WI38 (cell line): ENCODE measurements around the gene PTPRR.

Experiments
- H3K4me3 ChIP-seq: 2 replicates; pipeline ENCODE4 v1.5.1; 2011; ENCODE audit warnings: low read depth, mild to moderate bottlenecking, control low read depth, low read length
- TF ChIP-seq, protein P1 (sequence below): IDR thresholded peaks from 2 replicates; pipeline ENCODE4 v1.5.1; 2012; ENCODE audit warnings: low read depth, mild to moderate bottlenecking, control low read depth, low read length

The PTPRR gene, protein sequence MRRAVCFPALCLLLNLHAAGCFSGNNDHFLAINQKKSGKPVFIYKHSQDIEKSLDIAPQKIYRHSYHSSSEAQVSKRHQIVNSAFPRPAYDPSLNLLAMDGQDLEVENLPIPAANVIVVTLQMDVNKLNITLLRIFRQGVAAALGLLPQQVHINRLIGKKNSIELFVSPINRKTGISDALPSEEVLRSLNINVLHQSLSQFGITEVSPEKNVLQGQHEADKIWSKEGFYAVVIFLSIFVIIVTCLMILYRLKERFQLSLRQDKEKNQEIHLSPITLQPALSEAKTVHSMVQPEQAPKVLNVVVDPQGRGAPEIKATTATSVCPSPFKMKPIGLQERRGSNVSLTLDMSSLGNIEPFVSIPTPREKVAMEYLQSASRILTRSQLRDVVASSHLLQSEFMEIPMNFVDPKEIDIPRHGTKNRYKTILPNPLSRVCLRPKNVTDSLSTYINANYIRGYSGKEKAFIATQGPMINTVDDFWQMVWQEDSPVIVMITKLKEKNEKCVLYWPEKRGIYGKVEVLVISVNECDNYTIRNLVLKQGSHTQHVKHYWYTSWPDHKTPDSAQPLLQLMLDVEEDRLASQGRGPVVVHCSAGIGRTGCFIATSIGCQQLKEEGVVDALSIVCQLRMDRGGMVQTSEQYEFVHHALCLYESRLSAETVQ

DNA sequence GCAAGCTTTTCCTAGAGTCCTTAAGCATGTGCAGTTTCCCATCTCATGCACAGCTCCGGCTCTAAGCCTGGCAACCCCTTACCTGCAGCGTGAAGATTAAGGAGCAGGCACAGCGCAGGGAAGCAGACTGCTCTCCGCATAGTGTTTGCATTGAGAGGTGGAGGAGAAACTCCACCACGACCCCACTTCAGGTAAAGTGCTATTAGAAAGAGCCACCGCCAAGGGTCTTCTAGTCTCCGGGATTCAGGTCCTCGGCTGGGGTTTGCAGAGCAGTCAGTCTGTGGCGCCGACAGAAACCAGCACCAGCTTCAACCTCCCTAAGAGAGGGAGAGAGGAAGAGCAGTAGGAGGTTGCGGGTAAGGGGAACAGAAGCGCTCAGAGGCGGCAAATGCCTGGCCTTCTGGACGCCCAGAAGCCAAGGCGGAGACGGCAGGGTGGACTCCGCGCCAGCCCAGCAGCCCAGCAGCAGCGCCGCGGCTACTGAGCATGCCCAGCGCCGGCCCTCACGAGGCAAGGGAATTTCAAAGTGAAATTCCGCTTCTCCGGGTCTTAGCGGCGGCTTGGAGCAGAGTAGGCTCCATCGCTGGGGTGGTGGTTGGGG lies at the start of gene PTPRR:
Gene PTPRR (minus strand): TSS at position 488 of the 601 bp plus-strand sequence. CDS start 348 bp downstream, at position 140.
- TF ChIP-seq, protein P1, sequence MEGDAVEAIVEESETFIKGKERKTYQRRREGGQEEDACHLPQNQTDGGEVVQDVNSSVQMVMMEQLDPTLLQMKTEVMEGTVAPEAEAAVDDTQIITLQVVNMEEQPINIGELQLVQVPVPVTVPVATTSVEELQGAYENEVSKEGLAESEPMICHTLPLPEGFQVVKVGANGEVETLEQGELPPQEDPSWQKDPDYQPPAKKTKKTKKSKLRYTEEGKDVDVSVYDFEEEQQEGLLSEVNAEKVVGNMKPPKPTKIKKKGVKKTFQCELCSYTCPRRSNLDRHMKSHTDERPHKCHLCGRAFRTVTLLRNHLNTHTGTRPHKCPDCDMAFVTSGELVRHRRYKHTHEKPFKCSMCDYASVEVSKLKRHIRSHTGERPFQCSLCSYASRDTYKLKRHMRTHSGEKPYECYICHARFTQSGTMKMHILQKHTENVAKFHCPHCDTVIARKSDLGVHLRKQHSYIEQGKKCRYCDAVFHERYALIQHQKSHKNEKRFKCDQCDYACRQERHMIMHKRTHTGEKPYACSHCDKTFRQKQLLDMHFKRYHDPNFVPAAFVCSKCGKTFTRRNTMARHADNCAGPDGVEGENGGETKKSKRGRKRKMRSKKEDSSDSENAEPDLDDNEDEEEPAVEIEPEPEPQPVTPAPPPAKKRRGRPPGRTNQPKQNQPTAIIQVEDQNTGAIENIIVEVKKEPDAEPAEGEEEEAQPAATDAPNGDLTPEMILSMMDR, result no peak
- no peak within 1 kb of the TSS for H3K4me3 ChIP-seq

DNA sequence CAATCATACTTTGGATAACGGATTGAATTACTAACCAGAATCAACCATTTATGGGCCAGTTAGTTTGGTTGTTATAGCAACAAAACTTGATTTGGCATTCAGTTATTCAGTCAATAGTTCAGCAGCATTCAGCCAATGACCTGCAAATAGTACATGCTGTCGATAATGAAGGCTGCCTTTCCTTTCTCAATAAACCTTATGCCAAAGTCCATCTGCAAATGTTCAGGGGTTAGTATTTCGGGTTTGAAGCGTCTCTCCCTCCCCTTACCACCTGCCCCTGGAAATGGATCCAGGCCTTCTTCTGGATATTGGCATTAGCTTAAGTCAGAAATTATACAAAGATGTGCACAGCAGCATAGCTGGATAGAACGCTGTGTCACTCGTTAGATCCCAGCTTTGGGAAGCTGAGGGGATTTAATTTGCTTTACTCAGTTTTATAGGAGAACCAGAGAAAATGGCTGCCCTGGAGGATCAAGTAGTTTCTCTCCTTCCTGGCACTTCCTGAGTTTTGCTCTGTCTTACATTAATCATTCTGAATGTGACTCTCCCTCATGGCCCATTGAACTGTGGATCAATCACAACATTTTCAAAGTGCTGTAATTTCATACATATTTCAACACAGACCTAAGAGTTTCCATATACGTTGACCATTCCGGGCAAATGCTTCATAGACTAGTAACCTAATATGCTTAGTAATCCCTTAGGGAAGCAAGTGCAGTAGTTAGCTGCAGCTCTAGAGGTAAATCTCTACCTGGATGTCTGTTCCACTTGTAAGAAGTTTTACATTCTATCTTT lies 46.7 kb upstream of the PTPRR start:
- TF ChIP-seq, protein P1, result no peak

DNA sequence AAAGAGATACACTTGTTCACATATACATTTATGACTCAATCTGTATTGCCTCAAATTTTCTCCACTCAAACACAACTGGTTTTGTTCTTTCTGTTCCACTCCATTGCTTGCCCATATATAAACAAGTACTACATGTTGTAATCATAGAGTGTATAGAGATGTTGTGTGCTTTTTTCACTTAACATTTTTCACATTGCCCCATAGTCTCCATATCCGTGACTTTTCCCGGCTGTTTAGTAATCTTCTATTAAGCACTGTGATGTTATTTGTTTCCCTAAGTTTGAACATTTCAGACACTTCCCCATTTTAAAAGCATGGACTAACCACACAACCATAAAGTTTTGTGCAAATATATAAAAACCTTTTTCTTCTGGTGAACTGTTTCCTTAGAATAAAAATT lies 45.5 kb upstream of the PTPRR start:
- H3K4me3 ChIP-seq, result no peak overlapping the region
- TF ChIP-seq, protein P1, result no peak

More for the DNA sequence above, 46.7 kb upstream of the PTPRR start:
- no peak overlapping the region for H3K4me3 ChIP-seq

DNA sequence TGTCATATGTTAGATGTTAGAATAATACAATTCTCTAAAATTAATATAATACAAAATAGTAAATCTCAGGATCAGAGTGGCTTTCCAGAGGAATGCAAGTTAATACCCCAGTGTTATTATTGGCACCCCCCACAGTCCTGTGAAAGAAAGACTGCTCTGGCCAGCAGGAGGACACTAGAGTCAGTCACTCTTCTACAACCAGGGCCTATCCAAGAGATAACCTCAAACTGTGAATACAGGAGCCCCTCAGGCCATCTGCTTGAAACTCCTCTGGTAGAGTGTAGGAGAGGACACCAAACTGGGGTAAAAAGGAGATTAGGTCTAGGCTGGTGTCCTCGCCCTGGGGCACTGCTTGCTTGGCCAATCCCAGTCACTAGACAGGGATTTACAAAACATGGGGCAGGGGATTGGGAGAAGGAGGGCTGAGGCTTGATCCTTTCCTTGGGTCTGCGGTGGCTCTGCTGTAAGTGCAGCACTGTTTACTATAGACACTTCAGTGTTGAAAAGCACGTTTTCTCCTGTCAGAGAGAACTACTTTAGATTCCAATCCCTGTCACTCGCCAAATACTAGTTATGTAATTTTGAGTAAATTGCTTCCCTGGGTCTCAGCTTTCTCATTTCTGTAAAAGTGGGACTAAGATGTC lies 44.5 kb upstream of the PTPRR start:
- H3K4me3 ChIP-seq, result no peak overlapping the region
- TF ChIP-seq, protein P1, result no peak

DNA sequence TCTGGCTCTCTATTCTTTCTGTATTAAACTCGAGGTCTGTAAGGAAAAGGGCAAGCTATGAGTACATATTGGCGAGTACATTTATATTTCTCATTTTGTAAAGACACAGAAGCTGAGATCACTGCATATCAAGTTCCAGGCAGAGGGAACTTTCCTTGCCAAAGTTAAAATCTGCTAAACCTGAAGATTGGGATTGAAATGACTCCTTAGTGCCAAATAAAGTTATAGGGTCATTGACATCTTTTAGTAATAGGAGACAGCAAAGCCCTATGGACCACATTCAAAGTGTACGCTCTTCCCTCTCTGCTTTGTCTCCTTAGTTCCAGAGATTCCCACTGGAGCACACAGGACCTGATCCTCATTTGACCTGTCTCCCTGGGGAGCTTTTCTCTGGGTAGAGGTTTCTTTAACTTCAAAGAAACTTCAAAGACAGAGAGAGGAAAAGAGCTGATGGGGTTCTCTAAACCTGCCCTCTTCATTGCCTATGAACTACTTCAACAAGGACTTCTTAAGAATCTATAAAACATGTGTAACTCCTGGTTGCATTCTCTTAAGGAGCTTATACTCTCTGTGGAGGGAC lies 42.6 kb upstream of the PTPRR start:
- H3K4me3 ChIP-seq, result no peak overlapping the region
- TF ChIP-seq, protein P1, result no peak

DNA sequence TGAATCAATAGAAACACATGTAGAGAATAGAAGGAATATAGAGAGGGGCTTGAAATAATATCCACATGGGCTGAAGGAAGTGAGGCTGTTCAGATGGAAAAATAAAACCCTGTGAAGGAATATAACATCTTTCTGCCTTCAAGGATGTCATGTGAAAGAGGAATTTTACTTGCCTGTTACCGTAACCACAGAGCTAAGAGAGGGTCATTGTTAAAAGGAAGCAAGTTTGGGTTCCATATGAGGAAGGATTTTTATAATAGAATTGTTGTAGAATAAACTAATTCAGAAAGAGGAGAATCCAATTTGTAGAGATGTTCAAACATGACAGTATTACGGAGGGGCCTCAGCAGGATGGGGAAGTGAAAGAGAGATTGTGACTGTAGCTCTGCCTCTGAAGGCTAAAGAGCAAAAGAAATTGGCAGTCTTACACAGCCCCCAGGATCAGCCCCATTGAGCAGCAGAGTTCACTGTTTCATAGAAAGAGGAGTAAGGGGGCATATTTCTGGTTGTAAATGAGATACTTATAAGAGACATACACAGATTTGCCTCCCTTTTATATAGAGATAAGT lies 41.8 kb upstream of the PTPRR start:
- TF ChIP-seq, protein P1, result no peak
- no peak overlapping the region for H3K4me3 ChIP-seq
